AG09319 (cell line): Measurements from ENCODE around the gene SERPINB10.
"Not testable (repeated sequence)": the region's sequence is repeated elsewhere in the genome, so short reads cannot be mapped to it uniquely, and the experiment has no call there.

Experiments used
- DNase-seq: peaks from one replicate; pipeline ENCODE4 v3.0.0-alpha.2; 2010; ENCODE audit warnings: low read depth; ENCODE audit errors: extremely low read depth
- CTCF ChIP-seq: IDR thresholded peaks from 2 replicates; pipeline ENCODE4 v1.5.1; 2011; ENCODE audit warnings: low read depth, mild to moderate bottlenecking, inconsistent platforms, low read length, moderate library complexity

SERPINB10 gene

DNA sequence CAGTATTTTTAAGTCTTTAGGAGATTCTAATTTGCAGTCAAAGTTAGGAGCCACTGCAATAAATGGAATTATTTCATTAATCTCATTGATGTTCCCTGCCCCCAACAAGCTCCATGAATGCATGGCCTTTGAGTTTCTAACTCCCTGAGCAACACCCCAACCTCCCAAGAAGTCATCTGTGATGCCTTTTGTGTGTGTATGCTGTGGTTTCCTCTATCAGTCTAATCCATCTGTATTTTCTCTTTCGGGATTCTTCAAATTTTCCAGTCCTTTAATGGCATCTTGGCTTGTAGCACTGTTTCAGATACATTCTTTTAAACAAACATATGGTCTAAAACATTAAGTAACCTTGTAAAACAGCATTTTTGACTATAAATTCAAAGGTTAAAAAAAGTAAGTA is 16.8 kb downstream of the SERPINB10 start:
- no peak for TF ChIP-seq CTCF
- DNase-seq = no peak

DNA sequence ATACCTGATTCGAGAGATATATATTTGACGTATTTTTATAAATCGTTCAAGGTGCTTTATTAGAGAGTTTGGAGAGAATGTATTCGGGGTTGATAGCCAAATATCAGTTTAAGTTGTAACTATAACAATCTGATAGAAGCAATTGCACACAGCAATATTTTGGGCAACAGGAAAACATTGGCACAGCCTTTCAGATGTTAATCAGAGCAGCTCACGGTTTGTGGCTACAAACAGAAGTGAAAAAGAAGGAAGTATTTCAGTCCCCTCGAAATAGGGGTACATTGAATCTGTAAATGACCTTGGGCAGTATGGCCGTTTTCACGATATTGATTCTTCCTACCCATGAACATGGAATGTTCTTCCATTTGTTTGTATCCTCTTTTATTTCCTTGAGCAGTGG is 20.6 kb downstream of the SERPINB10 start:
- DNase-seq = no peak
- TF ChIP-seq CTCF = no peak

GRCh38 chr18:63929369-63929768 is 21.6 kb downstream of the SERPINB10 start:
- not testable (repeated sequence) for DNase-seq

DNA sequence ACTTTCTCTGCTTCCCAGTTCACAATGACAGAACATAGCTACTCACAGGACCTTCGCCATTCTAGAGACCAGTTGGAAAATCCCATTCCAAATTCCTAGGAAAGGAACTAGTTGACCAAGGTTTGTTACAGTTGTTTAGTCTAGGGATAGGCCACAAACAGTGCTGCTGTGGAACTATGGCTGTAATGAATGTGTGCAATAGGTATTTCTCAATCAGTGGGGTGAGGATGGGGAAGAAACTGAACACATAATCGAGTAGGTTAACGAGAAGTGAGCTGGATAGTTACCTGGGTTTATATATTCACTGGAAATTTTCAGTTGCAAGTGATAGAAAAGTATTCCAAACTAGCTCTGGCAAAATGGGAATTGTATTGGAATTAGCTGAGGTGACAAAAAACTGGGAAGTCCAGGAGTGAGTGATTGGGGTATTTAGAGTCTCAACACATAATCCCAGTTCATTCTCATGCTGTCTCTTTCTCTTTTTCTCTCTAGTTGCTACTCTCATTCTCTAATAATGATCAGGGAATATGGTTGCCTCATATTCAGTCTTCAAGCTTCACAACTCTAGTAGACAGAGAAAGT is 23.1 kb downstream of the SERPINB10 start:
- TF ChIP-seq CTCF = no peak
- no peak for DNase-seq

- peak; percentile 7 for DNase-seq
- TF ChIP-seq CTCF = peak; percentile 64
Measured at GRCh38 chr18:63936156-63936931, 28.6 kb downstream of the SERPINB10 start.

- no peak for DNase-seq
- no peak for TF ChIP-seq CTCF
Measured at GRCh38 chr18:63936932-63937393, 29.2 kb downstream of the SERPINB10 start.

GRCh38 chr18:63940008-63940407 is 32.2 kb downstream of the SERPINB10 start:
- TF ChIP-seq CTCF = no peak
- no peak for DNase-seq

DNA sequence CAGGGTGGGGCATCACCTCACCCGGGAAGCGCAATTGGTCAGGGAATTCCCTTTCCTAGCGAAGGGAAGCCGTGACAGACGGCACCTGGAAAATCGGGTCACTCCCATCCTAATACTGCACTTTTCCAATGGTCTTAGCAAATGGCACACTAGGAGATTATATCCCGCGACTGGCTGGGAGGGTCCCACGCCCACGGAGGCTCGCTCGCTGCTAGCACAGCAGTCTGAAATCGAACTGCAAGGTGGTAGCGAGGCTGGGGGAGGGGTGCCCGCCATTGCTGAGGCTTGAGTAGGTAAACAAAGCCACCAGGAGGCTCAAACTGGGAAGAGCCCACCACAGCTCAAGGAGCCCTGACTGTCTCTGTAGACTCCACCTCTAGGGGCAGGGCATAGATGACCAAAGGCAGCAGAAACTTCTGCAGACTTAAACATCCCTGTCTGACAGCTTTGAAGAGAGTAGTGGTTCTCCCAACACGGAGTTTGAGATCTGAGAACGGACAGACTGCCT is 32.8 kb downstream of the SERPINB10 start:
- not testable (repeated sequence) for DNase-seq
